AG09309 (cell line): ENCODE measurements around the gene FOXE1.
A peak's percentile ranks its signal among the peaks of the same experiment; 100 is the strongest.

Experiments used
- DNase-seq: peaks from one replicate; pipeline ENCODE4 v3.0.0-alpha.2; 2010; ENCODE audit warnings: low read depth
- H3K4me3 ChIP-seq: 2 replicates; pipeline ENCODE4 v1.5.1; 2011; ENCODE audit warnings: mild to moderate bottlenecking, low read depth, low read length, moderate library complexity; ENCODE audit not compliant: control insufficient read depth
- TF ChIP-seq, protein P1 (sequence below): IDR thresholded peaks from 2 replicates; pipeline ENCODE4 v1.5.1; 2011; ENCODE audit warnings: mild to moderate bottlenecking, low read depth, low read length, inconsistent platforms; ENCODE audit not compliant: insufficient read depth, control insufficient read depth; ENCODE audit errors: missing control alignments

FOXE1 gene

DNA sequence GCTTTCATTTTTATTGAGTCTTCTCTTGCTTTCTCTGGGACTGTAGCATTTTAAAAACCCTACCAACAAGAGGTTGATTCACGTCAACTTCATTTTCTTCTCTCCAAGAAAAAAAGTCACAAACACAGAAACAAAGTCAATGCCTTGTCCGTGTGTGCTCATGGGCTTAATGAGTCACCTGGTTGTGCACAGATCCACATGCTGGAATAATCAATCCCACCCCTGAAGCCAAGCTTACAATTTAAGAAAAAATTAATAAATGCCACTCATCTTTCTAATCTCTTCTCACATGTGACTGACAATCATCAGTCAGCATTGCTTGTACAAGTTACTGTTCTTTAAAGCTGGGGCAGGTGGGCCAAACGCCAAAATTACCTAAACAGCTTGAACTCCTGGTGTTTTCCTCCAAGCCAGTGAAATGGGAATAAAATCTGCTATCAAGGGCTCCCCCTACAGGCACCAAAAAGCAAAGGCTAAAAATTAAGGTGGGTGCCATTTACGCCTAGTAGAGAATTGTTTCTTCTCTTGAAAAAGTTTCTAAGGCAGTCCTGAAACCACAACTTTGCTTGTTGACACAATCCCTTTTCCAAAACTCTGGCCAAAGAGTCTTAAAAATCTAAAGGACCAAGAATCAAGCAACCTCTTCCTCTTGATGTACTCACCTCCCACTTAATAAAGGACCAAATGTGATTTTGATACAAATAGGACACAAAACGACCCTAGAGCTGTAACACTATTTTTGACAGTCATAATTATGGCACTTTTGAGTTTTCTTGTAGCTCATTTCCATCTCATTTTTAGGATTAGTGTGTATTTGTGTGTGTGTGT lies 47.9 kb downstream of the FOXE1 start:
- TF ChIP-seq, protein P1, sequence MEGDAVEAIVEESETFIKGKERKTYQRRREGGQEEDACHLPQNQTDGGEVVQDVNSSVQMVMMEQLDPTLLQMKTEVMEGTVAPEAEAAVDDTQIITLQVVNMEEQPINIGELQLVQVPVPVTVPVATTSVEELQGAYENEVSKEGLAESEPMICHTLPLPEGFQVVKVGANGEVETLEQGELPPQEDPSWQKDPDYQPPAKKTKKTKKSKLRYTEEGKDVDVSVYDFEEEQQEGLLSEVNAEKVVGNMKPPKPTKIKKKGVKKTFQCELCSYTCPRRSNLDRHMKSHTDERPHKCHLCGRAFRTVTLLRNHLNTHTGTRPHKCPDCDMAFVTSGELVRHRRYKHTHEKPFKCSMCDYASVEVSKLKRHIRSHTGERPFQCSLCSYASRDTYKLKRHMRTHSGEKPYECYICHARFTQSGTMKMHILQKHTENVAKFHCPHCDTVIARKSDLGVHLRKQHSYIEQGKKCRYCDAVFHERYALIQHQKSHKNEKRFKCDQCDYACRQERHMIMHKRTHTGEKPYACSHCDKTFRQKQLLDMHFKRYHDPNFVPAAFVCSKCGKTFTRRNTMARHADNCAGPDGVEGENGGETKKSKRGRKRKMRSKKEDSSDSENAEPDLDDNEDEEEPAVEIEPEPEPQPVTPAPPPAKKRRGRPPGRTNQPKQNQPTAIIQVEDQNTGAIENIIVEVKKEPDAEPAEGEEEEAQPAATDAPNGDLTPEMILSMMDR, result peak; percentile 81
- no peak for DNase-seq

DNA sequence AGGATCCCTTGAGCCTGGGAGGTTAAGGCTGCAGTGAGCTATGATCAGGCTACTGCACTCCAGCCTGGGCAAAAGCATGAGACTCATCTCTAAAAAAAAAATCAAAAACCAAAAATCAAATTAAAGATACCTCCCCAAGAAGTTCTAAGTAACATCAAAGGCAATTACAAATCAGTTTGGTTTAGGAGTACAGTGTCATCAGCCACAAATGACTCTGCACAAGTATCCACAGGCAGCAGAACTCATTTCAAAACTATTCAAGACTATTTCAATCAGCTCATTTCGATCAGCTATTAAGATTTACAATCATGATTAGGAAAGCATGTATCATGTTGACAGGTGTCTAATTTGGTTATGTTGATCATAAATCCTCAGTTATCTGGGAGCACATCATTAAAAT lies 50.2 kb downstream of the FOXE1 start:
- DNase-seq, result no peak
- no peak overlapping the region for H3K4me3 ChIP-seq
- TF ChIP-seq, protein P1, result no peak

More for the DNA sequence above, 47.9 kb downstream of the FOXE1 start:
- no peak overlapping the region for H3K4me3 ChIP-seq

DNA sequence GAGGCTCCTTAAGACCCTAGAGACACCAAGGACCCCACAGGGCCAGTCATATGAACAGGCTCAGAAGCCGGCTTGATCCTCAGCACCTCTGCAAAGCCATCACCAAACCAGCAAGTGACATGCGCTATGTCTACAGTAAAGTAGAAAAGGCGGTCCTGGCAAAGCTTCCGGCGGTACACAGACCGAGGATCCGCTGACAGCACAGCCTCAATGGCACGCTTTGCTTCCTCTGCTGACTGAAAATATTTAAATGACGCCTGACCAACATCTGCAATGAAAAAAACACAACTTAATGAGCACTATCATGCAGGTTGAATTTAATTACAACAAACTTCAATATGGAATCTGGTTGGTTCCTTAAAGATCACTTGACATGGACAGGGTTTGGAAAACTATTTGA lies 51.7 kb downstream of the FOXE1 start:
- DNase-seq, result no peak
- no peak overlapping the region for H3K4me3 ChIP-seq
- TF ChIP-seq, protein P1, result no peak

DNA sequence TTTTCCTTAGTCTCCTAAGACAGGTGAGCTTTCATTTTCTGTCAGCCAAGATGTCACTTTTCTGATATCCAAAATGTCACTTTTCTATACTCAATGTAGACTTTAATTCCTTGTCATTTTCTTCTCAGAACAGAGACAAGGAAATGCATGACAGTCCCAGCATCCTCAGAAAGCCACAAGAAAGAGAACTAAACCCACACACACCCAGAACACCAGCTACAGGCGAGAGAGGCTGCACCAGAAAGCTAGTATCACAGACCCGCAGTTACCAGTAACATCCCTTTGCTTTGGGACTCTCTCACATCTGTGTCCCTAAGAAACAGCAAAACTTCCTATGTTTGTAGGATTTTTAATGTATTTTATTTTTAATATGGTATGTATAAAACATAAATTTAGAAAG lies 52.2 kb downstream of the FOXE1 start:
- TF ChIP-seq, protein P1, result no peak
- no peak for DNase-seq
- no peak overlapping the region for H3K4me3 ChIP-seq
